ENCODE measurements around the gene ZNF280D.

Gene ZNF280D

DNA sequence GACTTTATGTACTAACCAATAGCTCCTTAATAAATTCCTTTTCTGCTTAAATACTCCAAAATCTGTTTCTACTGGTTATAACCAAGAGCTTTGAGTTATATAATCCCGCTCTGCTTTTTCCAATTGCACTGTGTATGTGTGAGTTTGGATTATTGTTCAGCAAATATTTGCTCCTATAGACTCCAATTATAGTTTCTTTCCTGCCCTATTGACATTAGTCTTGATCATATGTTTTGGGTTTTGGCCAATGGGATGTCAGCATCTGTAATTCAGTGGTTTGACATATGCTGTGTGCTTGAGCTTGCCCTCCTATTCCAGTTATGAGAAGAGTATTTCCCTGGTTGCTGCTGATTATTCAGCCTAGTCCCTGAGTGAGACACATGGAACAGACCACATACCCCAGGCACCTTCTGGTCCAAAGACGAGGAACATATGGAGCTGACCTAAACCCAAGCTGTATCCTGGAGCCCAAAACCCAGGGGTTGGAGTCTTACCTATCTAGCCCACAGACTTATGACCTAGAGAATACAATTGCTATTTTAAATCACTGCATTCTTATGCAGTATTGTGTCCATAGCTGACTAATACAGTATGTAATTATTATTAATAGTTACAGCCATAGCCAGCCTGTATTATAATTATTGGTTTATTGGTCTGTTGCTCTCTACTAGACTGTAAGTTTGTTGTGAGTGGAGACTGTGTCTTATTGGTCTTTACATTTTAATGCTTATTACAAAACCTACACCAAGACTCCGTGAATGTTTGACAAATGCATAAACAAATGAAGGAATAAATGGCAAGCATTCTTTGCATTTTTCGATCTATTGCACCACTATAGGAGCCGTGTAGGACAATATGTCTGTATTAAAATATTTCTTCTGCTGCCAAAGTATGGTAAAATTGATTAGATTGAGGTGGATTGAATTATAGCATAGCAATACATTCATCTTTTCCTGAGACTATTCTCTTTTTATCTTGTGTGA is 11.7 kb upstream of the ZNF280D start:
- TF ChIP-seq, protein P1, sequence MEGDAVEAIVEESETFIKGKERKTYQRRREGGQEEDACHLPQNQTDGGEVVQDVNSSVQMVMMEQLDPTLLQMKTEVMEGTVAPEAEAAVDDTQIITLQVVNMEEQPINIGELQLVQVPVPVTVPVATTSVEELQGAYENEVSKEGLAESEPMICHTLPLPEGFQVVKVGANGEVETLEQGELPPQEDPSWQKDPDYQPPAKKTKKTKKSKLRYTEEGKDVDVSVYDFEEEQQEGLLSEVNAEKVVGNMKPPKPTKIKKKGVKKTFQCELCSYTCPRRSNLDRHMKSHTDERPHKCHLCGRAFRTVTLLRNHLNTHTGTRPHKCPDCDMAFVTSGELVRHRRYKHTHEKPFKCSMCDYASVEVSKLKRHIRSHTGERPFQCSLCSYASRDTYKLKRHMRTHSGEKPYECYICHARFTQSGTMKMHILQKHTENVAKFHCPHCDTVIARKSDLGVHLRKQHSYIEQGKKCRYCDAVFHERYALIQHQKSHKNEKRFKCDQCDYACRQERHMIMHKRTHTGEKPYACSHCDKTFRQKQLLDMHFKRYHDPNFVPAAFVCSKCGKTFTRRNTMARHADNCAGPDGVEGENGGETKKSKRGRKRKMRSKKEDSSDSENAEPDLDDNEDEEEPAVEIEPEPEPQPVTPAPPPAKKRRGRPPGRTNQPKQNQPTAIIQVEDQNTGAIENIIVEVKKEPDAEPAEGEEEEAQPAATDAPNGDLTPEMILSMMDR (IDR thresholded peaks at IDR 0.05; ENCODE audit: low read depth, low read length): no peak
- no peak overlapping the region for H3K4me3 ChIP-seq (ENCODE audit: low read depth, low read length)

DNA sequence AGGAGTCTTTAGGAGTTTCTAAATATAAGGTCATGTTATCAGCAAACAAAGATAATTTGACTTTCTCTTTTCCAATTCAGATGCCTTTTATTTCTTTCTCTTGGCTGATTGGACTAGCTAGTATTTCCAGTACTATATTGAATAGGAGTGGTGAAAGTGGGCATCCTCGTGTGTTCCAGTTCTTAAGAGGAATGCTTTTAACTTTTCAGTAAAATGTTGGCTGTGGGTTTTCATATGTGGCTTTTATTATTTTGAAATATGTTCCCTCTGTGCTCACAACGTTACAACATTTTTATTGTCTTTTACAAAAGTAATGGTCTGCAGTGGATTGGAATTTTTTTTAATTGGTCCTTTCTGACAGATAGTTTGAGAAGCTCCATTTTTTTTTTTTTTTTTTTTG is 8.2 kb upstream of the ZNF280D start:
- TF ChIP-seq, protein P1 (IDR thresholded peaks at IDR 0.05; ENCODE audit: low read depth, low read length): no peak
- no peak overlapping the region for H3K4me3 ChIP-seq (ENCODE audit: low read depth, low read length)

DNA sequence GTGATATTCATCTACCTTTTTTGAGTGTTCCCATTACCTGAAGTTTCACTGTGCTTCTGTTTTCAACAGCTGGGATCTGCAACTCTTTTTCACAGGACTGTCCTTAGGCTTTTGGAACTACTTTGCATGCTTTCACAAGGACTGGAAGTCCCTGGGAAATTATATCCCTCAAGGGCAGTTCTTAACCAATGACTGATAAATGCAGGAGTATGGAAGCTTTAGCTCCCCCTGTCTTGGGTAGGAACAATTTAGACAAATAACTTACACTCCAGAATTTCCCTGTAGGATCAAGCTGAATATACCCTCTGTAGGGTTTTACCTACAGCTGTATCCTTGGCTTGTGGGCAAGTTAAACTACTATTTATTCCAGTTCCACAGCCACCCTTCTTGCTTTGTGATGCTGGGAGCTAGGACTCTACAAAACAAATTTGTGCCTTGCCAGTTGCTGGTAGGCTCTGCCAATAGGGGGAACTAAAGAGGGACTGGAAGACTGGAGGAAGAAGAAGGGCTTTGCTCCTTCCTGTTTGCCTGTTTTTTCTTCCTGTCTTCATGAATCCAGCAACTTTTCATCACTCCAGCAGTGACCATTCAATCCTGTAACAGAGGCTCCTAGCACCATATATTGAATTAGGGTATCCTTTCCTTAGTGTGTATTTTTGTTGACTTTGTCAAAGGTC is 6.8 kb upstream of the ZNF280D start:
- TF ChIP-seq, protein P1 (IDR thresholded peaks at IDR 0.05; ENCODE audit: low read depth, low read length): 0 out of 2 replicates have a peak, but pooled peaks have one; percentile 12
- H3K4me3 ChIP-seq (ENCODE audit: low read depth, low read length): no peak overlapping the region

DNA sequence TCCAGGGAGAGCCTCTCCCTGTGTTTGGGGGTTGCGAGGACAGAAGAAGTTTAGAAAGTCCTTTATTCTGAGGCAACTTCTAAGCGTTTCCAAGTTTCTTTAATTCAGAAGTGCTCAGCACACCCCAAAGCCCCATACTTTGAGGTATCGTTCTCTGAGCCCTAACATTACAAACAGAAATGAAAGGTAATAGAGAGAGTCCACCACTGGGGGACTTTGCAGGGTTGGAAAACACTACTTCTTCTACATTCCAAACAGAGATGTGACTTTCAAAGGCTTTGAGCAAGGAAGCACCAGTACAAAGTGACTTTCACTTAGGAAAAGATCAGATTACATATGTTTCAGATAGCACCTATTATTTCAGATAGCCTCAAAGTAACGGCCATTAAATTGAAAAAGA is 6.2 kb upstream of the ZNF280D start:
- H3K4me3 ChIP-seq (ENCODE audit: low read depth, low read length): no peak overlapping the region
- TF ChIP-seq, protein P1 (IDR thresholded peaks at IDR 0.05; ENCODE audit: low read depth, low read length): no peak

DNA sequence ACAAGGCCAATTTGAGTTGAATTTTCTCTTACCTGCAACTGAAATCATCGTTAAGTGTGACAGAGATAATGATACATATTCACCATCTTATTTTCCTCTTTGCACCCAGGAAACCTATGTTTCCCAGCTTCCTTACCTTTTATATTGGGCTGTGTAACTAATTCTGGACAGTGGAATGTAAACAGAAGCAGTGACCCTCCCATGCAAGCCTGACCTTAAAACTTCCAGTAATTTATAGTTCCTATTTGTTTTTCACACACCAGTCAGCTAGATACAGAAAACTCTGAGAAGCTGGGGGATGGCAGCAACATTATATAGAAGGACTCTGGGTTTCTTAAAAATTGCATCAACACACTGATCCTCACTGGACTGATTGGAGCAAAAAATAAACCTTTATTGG is 4.5 kb upstream of the ZNF280D start:
- TF ChIP-seq, protein P1 (IDR thresholded peaks at IDR 0.05; ENCODE audit: low read depth, low read length): no peak
- no peak overlapping the region for H3K4me3 ChIP-seq (ENCODE audit: low read depth, low read length)

DNA sequence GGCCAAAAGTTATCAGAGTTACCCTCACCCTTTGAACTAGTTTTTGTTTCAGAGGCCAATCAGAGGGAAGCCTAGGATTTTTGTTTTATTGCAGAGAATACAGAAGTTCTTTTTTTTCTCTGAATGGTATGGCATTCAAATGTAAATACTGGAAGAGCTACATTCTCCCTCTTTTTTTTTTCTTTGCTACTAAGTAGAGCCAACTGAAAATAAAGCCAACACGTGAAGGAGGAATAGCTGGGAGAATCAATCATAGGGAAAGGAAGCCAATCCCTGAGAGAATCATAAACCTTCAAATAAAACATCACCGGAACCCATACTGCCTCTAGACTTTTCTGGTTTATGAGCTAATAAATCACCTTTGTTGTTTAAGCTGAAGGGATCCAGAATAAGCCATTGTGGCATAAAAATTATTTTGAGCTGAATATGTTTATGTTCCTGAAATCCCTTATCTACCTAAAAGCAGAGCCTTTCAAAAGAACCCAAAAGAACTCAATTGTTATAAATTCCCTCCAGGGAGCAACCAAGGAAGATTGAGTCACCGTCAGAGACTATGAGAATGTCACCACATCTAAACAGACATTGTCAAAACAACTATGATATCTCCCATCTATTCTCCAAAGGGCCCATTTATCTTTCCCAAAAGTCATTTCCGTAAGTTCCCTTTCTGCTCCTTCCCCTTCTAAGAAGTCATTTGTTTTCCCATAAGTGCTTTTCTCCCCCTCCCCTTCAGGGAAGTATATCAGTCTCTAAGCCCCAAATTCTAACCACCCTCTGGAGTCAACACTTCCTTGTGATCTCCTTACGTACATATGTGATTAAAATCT is 3.8 kb upstream of the ZNF280D start:
- TF ChIP-seq, protein P1 (IDR thresholded peaks at IDR 0.05; ENCODE audit: low read depth, low read length): no peak
- H3K4me3 ChIP-seq (ENCODE audit: low read depth, low read length): no peak overlapping the region

Measured in WI38 (cell line).